Endothelial cell of umbilical vein (primary cell): Measurements from ENCODE around the gene SPIB. TPM values are rescaled to one million over a fixed set of nuclear protein-coding genes. Genes with fewer than 3 reads are reported as not detected.

Experiments used
- BruUV-seq: library from RNA; stranded (reverse); fragments of 400-500 nt; replicated peaks from 2 replicates; lab custom pipeline; 2021; lab: Mats Ljungman, UMichigan
- CTCF ChIA-PET: fragments of 300-600, 350-600 bp; sonication (Branson Sonifier 250); formaldehyde crosslinking; loops from one replicate; lab custom pipeline; 2021; ENCODE audit warnings: antibody characterized with exemption, inconsistent platforms; lab: Charles Lee
- POLR2A ChIA-PET: fragments of 300-600, 350-600 bp; sonication (Branson Sonifier 250); formaldehyde crosslinking; loops from one replicate; lab custom pipeline; 2021; ENCODE audit warnings: antibody characterized with exemption, inconsistent platforms; lab: Charles Lee
- DNase-seq: peaks from one replicate; pipeline ENCODE4 v3.0.0-alpha.2; 2011; ENCODE audit warnings: low read depth, low spot score
- FAIRE-seq: peaks from 2 replicates; lab custom pipeline; 2011; peaks lifted over from hg19 to GRCh38; lab: Jason Lieb, UNC
- H2AFZ ChIP-seq: 2 replicates; pipeline ENCODE4 v1.6.0; 2012; ENCODE audit warnings: low read depth, low read length, control low read depth, inconsistent platforms
- H3K27ac ChIP-seq: 2 replicates; pipeline ENCODE4 v1.5.1; 2011; ENCODE audit warnings: low read depth, mild to moderate bottlenecking, control low read depth, low read length, moderate library complexity; ENCODE audit not compliant: insufficient read depth
- H3K27me3 ChIP-seq, 2 experiments: 2 replicates each; pipeline versions ENCODE4 v1.6.0 to v1.6.1; 2011; ENCODE audit warnings: low read length in 2 of 2, mixed read lengths in 1 of 2; ENCODE audit not compliant: control insufficient read depth in 2 of 2, insufficient read depth in 2 of 2
- H3K36me3 ChIP-seq, 2 experiments: 2 replicates in 1 of 2; 3 replicates in 1 of 2; pipeline ENCODE4 v1.5.1; 2011; ENCODE audit warnings: low read length in 2 of 2, mild to moderate bottlenecking in 1 of 2, moderate library complexity in 1 of 2; ENCODE audit not compliant: control insufficient read depth in 2 of 2, insufficient read depth in 2 of 2; ENCODE audit errors: extremely low read depth in 1 of 2
- H3K4me1 ChIP-seq: 3 replicates; pipeline ENCODE4 v1.5.1; 2011; ENCODE audit warnings: mild to moderate bottlenecking, low read length; ENCODE audit not compliant: control insufficient read depth, insufficient read depth; ENCODE audit errors: extremely low read depth
- H3K4me2 ChIP-seq: 2 replicates; pipeline ENCODE4 v1.6.1; 2011; ENCODE audit warnings: low read length, control low read depth, mixed read lengths; ENCODE audit not compliant: insufficient read depth
- H3K4me3 ChIP-seq, 3 experiments: fragments of 200-600 bp in 1 of 3; sonication (generic), shearing (Covaris generic) in 1 of 3; replicated peaks in 1 of 3; 2 replicates each; pipeline ENCODE4 v1.5.1; 2011 to 2016; ENCODE audit warnings: control low read depth in 3 of 3, low read length in 3 of 3, mild to moderate bottlenecking in 2 of 3, inconsistent platforms in 1 of 3, low read depth in 1 of 3, moderate library complexity in 1 of 3; ENCODE audit not compliant: insufficient read depth in 1 of 3
- H3K79me2 ChIP-seq: 2 replicates; pipeline ENCODE4 v1.6.0; 2012; ENCODE audit warnings: low read length, inconsistent platforms; ENCODE audit not compliant: control insufficient read depth, insufficient read depth
- H3K9ac ChIP-seq: replicated peaks from 2 replicates; pipeline ENCODE3; 2011; ENCODE audit warnings: low read length, control low read depth; ENCODE audit not compliant: insufficient read depth; ENCODE audit errors: extremely low read depth
- H3K9me1 ChIP-seq: replicated peaks from 3 replicates; pipeline ENCODE4 v1.6.0; 2011; ENCODE audit warnings: mild to moderate bottlenecking, low read length; ENCODE audit not compliant: control insufficient read depth, insufficient read depth; ENCODE audit errors: extremely low read depth
- H3K9me3 ChIP-seq: replicated peaks from 2 replicates; pipeline ENCODE4 v1.5.1; 2012; ENCODE audit warnings: low read length, inconsistent platforms; ENCODE audit not compliant: control insufficient read depth, insufficient read depth
- H4K20me1 ChIP-seq: replicated peaks from 2 replicates; pipeline ENCODE3; 2011; ENCODE audit warnings: mild to moderate bottlenecking, low read length; ENCODE audit not compliant: control insufficient read depth, insufficient read depth; ENCODE audit errors: extremely low read depth
- CTCF ChIP-seq, 2 donors: IDR thresholded peaks; 1 replicate in 1 of 2; 2 replicates in 1 of 2; pipeline ENCODE4 v1.5.1; 2011; ENCODE audit warnings: low read length in 2 of 2, mild to moderate bottlenecking in 2 of 2, moderate library complexity in 2 of 2, control low read depth in 1 of 2, inconsistent platforms in 1 of 2, low read depth in 1 of 2; ENCODE audit not compliant: insufficient read depth in 1 of 2; ENCODE audit errors: extremely low read depth in 1 of 2
- EZH2 ChIP-seq: IDR thresholded peaks from 2 replicates; pipeline ENCODE4 v1.6.1; 2012; ENCODE audit warnings: borderline replicate concordance, low read depth, mild to moderate bottlenecking, moderate library complexity, low read length, inconsistent platforms; ENCODE audit not compliant: severe bottlenecking
- FOS ChIP-seq: IDR thresholded peaks from 2 replicates; pipeline ENCODE4 v1.6.1; 2011; ENCODE audit warnings: mild to moderate bottlenecking, low read length, moderate library complexity, borderline replicate concordance; ENCODE audit not compliant: insufficient read depth
- GATA2 ChIP-seq: IDR thresholded peaks from 2 replicates; pipeline ENCODE4 v1.7.0; 2011; ENCODE audit warnings: low read depth, mild to moderate bottlenecking, moderate library complexity, mixed read lengths, low read length; ENCODE audit not compliant: insufficient read length, insufficient read depth
- JUN ChIP-seq: IDR thresholded peaks from 2 replicates; pipeline ENCODE4 v1.6.1; 2011; ENCODE audit warnings: borderline replicate concordance, low read depth; ENCODE audit not compliant: insufficient read length, insufficient read depth
- MAX ChIP-seq: IDR thresholded peaks from 2 replicates; pipeline ENCODE4 v1.6.1; 2011; ENCODE audit not compliant: insufficient read depth, insufficient read length
- MYC ChIP-seq: IDR thresholded peaks from one replicate; pipeline ENCODE4 v1.6.1; 2011; ENCODE audit warnings: mild to moderate bottlenecking, low read depth, low read length
- POLR2A ChIP-seq: IDR thresholded peaks from 2 replicates; pipeline ENCODE4 v1.6.1; 2012; ENCODE audit warnings: low read depth, mild to moderate bottlenecking, control low read depth, low read length
- POLR2AphosphoS5 ChIP-seq: IDR thresholded peaks from 2 replicates; pipeline ENCODE4 v1.6.1; 2012; ENCODE audit warnings: low read depth, mild to moderate bottlenecking, control low read depth, low read length, moderate library complexity; ENCODE audit not compliant: insufficient read depth
- dilution Hi-C: fragments of 300-500 bp; cut with MboI; formaldehyde crosslinking; loops from one replicate; pipeline ENCODE4 v1.15.0; 2019; ENCODE audit warnings: low sequenced_read_pairs; ENCODE audit not compliant: extremely low pct_ligation_motif_present
- intact Hi-C: fragments of 100-400 bp; cut with micrococcal nuclease; formaldehyde crosslinking; loops from one replicate; pipeline ENCODE4 v1.10.0; 2022
- polyA plus RNA-seq, 4 experiments: library from polyadenylated mRNA; depleted of rRNA in 3 of 4; stranded (reverse) in 3 of 4; unstranded in 1 of 4; fragments of >200 nt; gene quantifications; 2 replicates each; pipeline versions ENCODE4 v1.2.1 to v1.2.3, GENCODE V29; 2011 to 2012; ENCODE audit warnings: missing spikeins in 1 of 4
- total RNA-seq: library from RNA; stranded (reverse); gene quantifications from 2 replicates; pipeline ENCODE4 v1.2.3, GENCODE V29; 2021

Gene SPIB
- total and polyA plus RNA-seq, 2 donors (not counting 3 experiments of a cell fraction or from before 2014, with no cell fraction given), result not detected

GRCh38 chr19:50394017-50394416 lies 24.7 kb upstream of the SPIB start:
- Histone ChIP-seq H2AFZ (no peak overlapping the region), H3K4me2 (no peak overlapping the region), H3K27ac (no peak overlapping the region), H3K27me3 (no peaks in the 10 kb centered on the region), H3K79me2 (peaks cover 16% of the 10 kb centered on the region), H3K9me3 (no peaks in the 10 kb centered on the region), H3K4me3 (no peak overlapping the region), H3K9me1 (no peaks in the 10 kb centered on the region), H4K20me1 (no peaks in the 10 kb centered on the region), H3K9ac (no peak overlapping the region), H3K4me1 (no peaks in the 10 kb centered on the region), H3K36me3 (no peaks in the 10 kb centered on the region)
- no peak for DNase-seq
- dilution Hi-C loops, result no loop called here
- intact Hi-C loops, result no loop called here
- FAIRE-seq, result no peak
- TF ChIP-seq MYC (no peak), GATA2 (no peak), POLR2A (no peak), FOS (no peak), JUN (no peak), EZH2 (no peak), CTCF (IDR thresholded peaks at IDR 0.05; ENCODE audit: extremely low read depth in 1 of 2, insufficient read depth in 1 of 2, low read depth in 1 of 2, low read length in 2 of 2) (no peak), POLR2AphosphoS5 (no peak), MAX (no peak)
- BruUV-seq, result no TSS peak
- ChIA-PET POLR2A (no interaction called here), CTCF (no interaction called here)
